GM12892 (cell line): ENCODE data around the gene GLP2R.

Experiments
- POLR2A ChIP-seq: IDR thresholded peaks from 2 replicates; pipeline ENCODE4 v1.6.1; 2011; ENCODE audit warnings: low read depth, low read length, control low read depth
- POLR2AphosphoS5 ChIP-seq: IDR thresholded peaks from 2 replicates; pipeline ENCODE4 v1.6.1; 2011; ENCODE audit warnings: low read depth, low read length, control low read depth

GRCh38 chr17:9907131-9907530 lies 81.4 kb downstream of the GLP2R start:
- TF ChIP-seq POLR2AphosphoS5 (no peak), POLR2A (no peak)
